HepG2 (cell line): Measurements from ENCODE around the gene UCKL1. TPM values are rescaled to one million over a fixed set of nuclear protein-coding genes. Genes with fewer than 3 reads are reported as not detected.

ENCODE experiments used
- CHCHD3 ChIP-seq: sonication (generic); formaldehyde crosslinking; IDR thresholded peaks from 2 replicates; pipeline ENCODE4 v1.8.0; 2022; ENCODE audit warnings: mild to moderate bottlenecking, missing genetic modification reagents, moderate library complexity
- GMEB1 ChIP-seq: sonication (generic); formaldehyde crosslinking; IDR thresholded peaks from 2 replicates; pipeline ENCODE4 v1.5.1; 2020; ENCODE audit warnings: missing genetic modification reagents, mild to moderate bottlenecking, borderline replicate concordance
- NONO ChIP-seq, 2 experiments: fragments of 450-650 bp in 1 of 2; sonication (generic) in 1 of 2; formaldehyde crosslinking in 1 of 2; IDR thresholded peaks in 1 of 2; conservative IDR thresholded peaks in 1 of 2; 2 replicates each; pipeline versions ENCODE4 v1.6.1 to v1.8.0; 2017 to 2022; ENCODE audit warnings: mild to moderate bottlenecking in 1 of 2, missing genetic modification reagents in 1 of 2, moderate library complexity in 1 of 2
- SKI ChIP-seq: fragments of 450-650 bp; IDR thresholded peaks from one replicate; pipeline ENCODE4 v1.6.1; 2018; ENCODE audit warnings: mild to moderate bottlenecking; ENCODE audit not compliant: partially characterized antibody
- SRF ChIP-seq: IDR thresholded peaks from 2 replicates; pipeline ENCODE4 v1.6.1; 2011; ENCODE audit warnings: mild to moderate bottlenecking, low read depth, low read length, moderate library complexity
- ZHX1 ChIP-seq: sonication (generic); formaldehyde crosslinking; IDR thresholded peaks from 2 replicates; pipeline ENCODE4 v1.8.1; 2022; ENCODE audit warnings: low read depth, mild to moderate bottlenecking, missing genetic modification reagents
- ZMYM4 ChIP-seq: sonication (generic); formaldehyde crosslinking; IDR thresholded peaks from 2 replicates; pipeline ENCODE4 v1.8.1; 2023; ENCODE audit warnings: mild to moderate bottlenecking, missing genetic modification reagents
- ZNF44 ChIP-seq: sonication (generic); formaldehyde crosslinking; IDR thresholded peaks from 2 replicates; pipeline ENCODE4 v1.5.1; 2020; ENCODE audit warnings: mild to moderate bottlenecking, missing genetic modification reagents
- ZNF451 ChIP-seq: sonication (generic); formaldehyde crosslinking; IDR thresholded peaks from 2 replicates; pipeline ENCODE4 v1.5.0; 2020; ENCODE audit warnings: mild to moderate bottlenecking, missing genetic modification reagents
- ZNF564 ChIP-seq: sonication (generic); formaldehyde crosslinking; IDR thresholded peaks from 2 replicates; pipeline ENCODE4 v1.8.1; 2023; ENCODE audit warnings: mild to moderate bottlenecking, missing genetic modification reagents
- ZNF574 ChIP-seq: sonication (generic); formaldehyde crosslinking; IDR thresholded peaks from 2 replicates; pipeline ENCODE4 v1.4.0; 2020; ENCODE audit warnings: missing genetic modification reagents
- ZNF605 ChIP-seq: sonication (generic); formaldehyde crosslinking; IDR thresholded peaks from 2 replicates; pipeline ENCODE4 v1.8.0; 2022; ENCODE audit warnings: mild to moderate bottlenecking, missing genetic modification reagents
- ZSCAN25 ChIP-seq: sonication (generic); formaldehyde crosslinking; IDR thresholded peaks from 2 replicates; pipeline ENCODE4 v1.8.0; 2022; ENCODE audit warnings: mild to moderate bottlenecking, missing genetic modification reagents
- polyA plus RNA-seq, 8 experiments: library from polyadenylated mRNA; depleted of rRNA in 3 of 8; stranded (reverse) in 7 of 8; unstranded in 1 of 8; fragments of >200 nt; fragmentation: Illumina TruSeq in 4 of 8; extraction: Trizol in 4 of 8; gene quantifications; 2 replicates each; pipeline versions ENCODE4 v1.2.1 to v1.2.3, GENCODE V29; 2011 to 2016; ENCODE audit warnings: low read depth in 4 of 8, missing spikeins in 1 of 8, mixed read lengths in 1 of 8; ENCODE audit not compliant: insufficient read depth in 1 of 8
- total RNA-seq, 5 experiments: library from RNA; depleted of rRNA; stranded (reverse); fragments of >200 nt; fragmentation: Illumina TruSeq; extraction: Trizol; gene quantifications; 2 replicates each; pipeline ENCODE4 v1.2.3, GENCODE V29; 2016; ENCODE audit warnings: low read depth in 1 of 5
- TF ChIP-seq, protein P1 (sequence below): sonication (generic); formaldehyde crosslinking; IDR thresholded peaks from 2 replicates; pipeline ENCODE4 v1.8.1; 2022; ENCODE audit warnings: mild to moderate bottlenecking, missing genetic modification reagents
- TF ChIP-seq, protein P2 (sequence below): sonication (generic); formaldehyde crosslinking; IDR thresholded peaks from 2 replicates; pipeline ENCODE4 v1.8.1; 2023; ENCODE audit warnings: mild to moderate bottlenecking, missing genetic modification reagents
- TF ChIP-seq, protein P3 (sequence below): IDR thresholded peaks from 2 replicates; pipeline ENCODE4 v1.6.1; 2016; ENCODE audit warnings: missing genetic modification reagents, missing compliant biosample characterization

The UCKL1 gene
- total and polyA plus RNA-seq, 2 of the 13 experiments (the other 11 are each of a cell fraction or from before 2014, with no cell fraction given) = 50.2 to 126 TPM

DNA sequence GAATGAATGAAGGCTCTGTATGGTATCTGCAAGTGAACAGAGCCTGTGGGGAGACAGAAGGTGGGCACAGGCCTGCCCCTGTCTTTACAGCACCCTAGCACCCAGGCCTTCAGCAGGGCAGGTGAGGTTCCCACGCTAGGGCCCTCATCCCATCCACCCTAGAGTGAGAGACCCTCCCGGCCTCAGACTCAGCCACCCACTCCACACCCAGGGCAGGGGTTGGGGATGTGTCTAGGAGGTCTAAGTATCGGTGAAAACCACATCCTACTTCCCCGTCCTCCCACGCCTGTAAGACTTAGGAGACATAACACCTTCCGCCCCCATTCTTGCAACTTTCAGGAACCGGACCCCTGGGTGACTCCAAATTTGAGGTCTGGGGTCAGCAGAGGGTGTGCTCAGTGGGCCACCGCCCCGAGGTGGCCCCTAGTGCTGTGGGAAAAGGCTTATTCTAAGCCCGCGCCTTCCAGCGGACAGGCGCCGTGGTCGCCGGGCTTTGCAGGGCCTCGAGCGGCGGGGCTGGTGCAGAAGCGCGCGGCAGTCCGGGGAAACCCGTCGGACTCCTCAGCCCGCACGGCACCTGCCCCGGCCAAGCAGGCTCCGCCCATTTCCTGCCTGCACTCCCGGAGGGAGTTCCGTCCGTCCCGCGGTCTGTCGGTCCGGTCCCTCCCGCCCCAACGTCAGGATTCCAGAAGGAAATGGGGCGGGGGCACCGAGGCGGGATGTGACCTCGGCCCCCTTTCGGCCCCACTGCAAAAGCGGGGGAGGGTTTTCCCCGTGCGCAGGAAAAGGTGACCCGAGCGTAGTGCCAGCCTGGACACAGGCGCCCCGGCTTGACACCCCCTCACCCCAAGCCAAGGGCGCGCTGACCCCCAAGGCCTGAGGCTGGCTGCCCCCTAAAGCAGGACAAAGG, 22.4 kb upstream of the UCKL1 start (continued):
- no peak for TF ChIP-seq ZHX1 (CRISPR knock-in tag)
- no peak; the same call in 1 of the 2 replicates for TF ChIP-seq CHCHD3
- TF ChIP-seq SKI = no peak
- no peak for TF ChIP-seq SRF
- peak; percentile 73 for TF ChIP-seq ZSCAN25 (CRISPR knock-in tag)
- TF ChIP-seq, protein P1, sequence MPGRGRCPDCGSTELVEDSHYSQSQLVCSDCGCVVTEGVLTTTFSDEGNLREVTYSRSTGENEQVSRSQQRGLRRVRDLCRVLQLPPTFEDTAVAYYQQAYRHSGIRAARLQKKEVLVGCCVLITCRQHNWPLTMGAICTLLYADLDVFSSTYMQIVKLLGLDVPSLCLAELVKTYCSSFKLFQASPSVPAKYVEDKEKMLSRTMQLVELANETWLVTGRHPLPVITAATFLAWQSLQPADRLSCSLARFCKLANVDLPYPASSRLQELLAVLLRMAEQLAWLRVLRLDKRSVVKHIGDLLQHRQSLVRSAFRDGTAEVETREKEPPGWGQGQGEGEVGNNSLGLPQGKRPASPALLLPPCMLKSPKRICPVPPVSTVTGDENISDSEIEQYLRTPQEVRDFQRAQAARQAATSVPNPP (CRISPR knock-in tag) = no peak
- TF ChIP-seq NONO (IDR thresholded peaks at IDR 0.05) = no peak
- peak; percentile 76 for TF ChIP-seq NONO (CRISPR knock-in tag; conservative IDR thresholded peaks at IDR 0.05)
- peak; percentile 28; the same call in 1 of the 2 replicates for TF ChIP-seq ZNF564 (CRISPR knock-in tag)
- 0 out of 2 replicates have a peak, but pooled peaks have one; percentile 53 for TF ChIP-seq ZNF451
- TF ChIP-seq GMEB1 (CRISPR knock-in tag) = peak; percentile 64; the same call in 1 of the 2 replicates
- TF ChIP-seq ZNF44 (CRISPR knock-in tag) = peak; percentile 98
- TF ChIP-seq ZMYM4 (CRISPR knock-in tag) = no peak; the same call in 1 of the 2 replicates
- peak; percentile 90 for TF ChIP-seq ZNF574
- TF ChIP-seq, protein P2, sequence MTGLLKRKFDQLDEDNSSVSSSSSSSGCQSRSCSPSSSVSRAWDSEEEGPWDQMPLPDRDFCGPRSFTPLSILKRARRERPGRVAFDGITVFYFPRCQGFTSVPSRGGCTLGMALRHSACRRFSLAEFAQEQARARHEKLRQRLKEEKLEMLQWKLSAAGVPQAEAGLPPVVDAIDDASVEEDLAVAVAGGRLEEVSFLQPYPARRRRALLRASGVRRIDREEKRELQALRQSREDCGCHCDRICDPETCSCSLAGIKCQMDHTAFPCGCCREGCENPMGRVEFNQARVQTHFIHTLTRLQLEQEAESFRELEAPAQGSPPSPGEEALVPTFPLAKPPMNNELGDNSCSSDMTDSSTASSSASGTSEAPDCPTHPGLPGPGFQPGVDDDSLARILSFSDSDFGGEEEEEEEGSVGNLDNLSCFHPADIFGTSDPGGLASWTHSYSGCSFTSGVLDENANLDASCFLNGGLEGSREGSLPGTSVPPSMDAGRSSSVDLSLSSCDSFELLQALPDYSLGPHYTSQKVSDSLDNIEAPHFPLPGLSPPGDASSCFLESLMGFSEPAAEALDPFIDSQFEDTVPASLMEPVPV = peak; percentile 47; the same call in 1 of the 2 replicates
- peak; percentile 94 for TF ChIP-seq ZNF605 (CRISPR knock-in tag)
- TF ChIP-seq, protein P3, sequence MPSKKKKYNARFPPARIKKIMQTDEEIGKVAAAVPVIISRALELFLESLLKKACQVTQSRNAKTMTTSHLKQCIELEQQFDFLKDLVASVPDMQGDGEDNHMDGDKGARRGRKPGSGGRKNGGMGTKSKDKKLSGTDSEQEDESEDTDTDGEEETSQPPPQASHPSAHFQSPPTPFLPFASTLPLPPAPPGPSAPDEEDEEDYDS (CRISPR knock-in tag) = peak; percentile 83
